ENCODE measurements around the gene CLPTM1. TPM values are rescaled to one million over a fixed set of nuclear protein-coding genes. Genes with fewer than 3 reads are reported as not detected.

Gene CLPTM1
- total and polyA plus RNA-seq, 2 of the 8 experiments (the other 6 are each of a cell fraction or from before 2014, with no cell fraction given) = 84.8 to 108 TPM

GRCh38 chr19:44987148-44987675 is 32.0 kb downstream of the CLPTM1 start (continued):
- TF ChIP-seq CHD7 (IDR thresholded peaks at IDR 0.05; ENCODE audit: insufficient replicate concordance, low read length) (no peak), CEBPB (IDR thresholded peaks at IDR 0.05; ENCODE audit: low read depth, low read length) (no peak), HDAC6 (IDR thresholded peaks at IDR 0.05; ENCODE audit: low read depth, low read length) (no peak), SIX5 (IDR thresholded peaks at IDR 0.05; ENCODE audit: low read depth, low read length) (no peak), POLR2AphosphoS5 (IDR thresholded peaks at IDR 0.05; ENCODE audit: low read depth, low read length) (no peak), ATF2 (IDR thresholded peaks at IDR 0.05; ENCODE audit: low read length) (no peak), TAF1 (IDR thresholded peaks at IDR 0.05; ENCODE audit: low read depth, low read length) (no peak)
